ENCODE data around the gene CRAMP1.

CRAMP1 gene

DNA sequence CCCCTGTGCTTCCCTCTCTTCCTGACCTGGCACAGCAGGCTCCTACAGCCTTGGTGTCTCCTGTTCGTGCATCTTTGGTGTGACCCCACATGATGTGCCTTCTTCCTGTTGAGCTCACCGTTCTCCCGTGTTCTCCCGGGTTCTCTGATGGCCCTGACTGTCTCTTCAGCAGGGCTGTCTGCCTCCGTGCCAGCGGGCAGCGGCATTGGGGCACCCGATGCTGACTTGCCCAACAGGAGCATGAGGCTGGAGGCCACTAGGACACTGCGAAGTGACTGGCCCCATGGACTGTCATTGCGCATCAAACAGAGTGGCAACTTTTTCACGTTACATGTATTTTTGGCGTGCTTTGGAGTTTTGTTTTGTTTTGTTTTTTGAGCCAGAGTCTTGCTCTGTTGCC lies 22.4 kb downstream of the CRAMP1 start:
- DNase-seq = no peak

GRCh38 chr16:1635070-1635469 lies 22.9 kb downstream of the CRAMP1 start:
- DNase-seq = no peak

DNA sequence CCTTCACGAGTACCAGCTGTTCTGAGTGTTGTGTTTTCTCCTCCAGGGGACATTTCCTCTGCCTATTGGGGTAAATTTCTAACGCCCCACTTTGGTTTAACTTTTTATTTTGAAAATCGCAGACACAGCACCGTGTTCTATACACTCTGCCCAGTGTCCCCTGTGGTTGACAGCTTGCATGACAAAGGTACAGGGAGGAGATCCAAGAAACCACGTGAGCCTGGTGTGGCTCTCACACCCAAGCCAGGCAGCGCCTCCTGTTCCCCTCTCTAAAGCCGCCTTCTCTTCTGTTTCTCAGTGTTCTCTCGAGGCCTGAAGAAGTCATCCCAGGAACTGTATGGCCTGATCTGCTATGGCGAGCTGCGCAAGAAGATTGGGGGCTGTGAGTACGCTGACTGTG lies 25.4 kb downstream of the CRAMP1 start:
- DNase-seq = no peak

DNA sequence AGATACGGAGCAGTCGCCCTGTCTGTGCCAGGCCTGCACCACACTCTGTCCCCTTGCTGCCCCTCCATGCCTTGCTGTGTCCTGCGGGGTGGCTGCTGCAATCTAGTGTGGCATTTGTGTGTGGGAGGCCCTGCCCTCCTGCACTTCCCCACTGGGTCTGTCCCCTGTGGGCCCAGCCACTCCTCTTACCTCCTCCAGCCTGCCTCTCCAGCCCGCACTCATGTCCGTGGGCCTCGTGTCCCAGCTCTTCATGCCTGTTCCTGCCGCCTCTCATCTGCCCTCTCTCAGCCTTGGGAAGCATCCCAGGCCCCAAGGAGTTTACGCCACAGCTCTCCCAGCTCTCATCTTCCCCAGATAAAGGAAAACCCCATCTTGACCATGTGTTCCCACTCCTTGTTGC lies 26.6 kb downstream of the CRAMP1 start:
- no peak for DNase-seq

DNA sequence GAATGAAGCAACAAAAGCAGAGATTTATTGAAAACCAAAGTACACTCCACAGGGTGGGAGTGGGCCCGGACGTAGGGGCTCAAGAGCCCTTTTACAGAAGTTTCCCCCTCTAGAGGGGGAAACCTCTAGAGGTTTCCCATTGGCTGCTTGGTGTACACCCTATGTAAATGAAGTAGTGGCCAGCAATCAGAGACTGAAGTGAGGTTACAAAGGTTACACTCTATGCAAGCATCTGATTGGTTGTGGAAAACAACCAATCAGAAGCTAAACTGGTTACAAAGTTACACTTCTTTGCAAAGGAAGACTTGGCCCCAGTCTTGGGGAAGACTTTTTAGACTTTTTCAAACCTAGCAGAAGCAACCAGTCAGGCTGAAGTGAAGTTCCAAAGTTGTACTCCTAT lies 27.1 kb downstream of the CRAMP1 start:
- DNase-seq = no peak

- no peak for DNase-seq
These were observed 27.7 kb downstream of the CRAMP1 start for GRCh38 chr16:1639860-1640259.

- no peak for DNase-seq
These were observed 28.2 kb downstream of the CRAMP1 start for GRCh38 chr16:1640261-1640941.

- no peak for DNase-seq
These were observed 29.1 kb downstream of the CRAMP1 start for GRCh38 chr16:1641261-1641660.

GRCh38 chr16:1642148-1642547 lies 30.0 kb downstream of the CRAMP1 start:
- DNase-seq = no peak

DNA sequence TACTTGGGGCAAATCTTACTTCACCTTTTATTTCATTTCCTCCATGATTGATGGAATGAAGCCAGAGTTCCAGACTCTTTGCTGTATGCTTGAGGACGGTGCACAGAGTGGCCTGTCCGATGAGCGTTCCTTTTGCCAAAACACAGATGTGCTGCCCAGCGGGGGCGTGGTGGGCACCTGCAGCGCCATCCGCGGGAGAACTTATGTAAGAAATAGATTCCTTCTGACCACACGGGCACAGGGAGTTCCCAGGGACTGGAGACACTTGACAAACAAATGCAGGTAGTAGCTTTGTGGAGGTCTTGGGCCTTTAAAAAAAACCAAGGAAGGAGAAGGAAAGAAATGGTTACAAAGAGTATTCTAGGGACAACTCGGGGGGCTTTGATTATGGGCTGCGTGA lies 30.6 kb downstream of the CRAMP1 start:
- DNase-seq = no peak

DNA sequence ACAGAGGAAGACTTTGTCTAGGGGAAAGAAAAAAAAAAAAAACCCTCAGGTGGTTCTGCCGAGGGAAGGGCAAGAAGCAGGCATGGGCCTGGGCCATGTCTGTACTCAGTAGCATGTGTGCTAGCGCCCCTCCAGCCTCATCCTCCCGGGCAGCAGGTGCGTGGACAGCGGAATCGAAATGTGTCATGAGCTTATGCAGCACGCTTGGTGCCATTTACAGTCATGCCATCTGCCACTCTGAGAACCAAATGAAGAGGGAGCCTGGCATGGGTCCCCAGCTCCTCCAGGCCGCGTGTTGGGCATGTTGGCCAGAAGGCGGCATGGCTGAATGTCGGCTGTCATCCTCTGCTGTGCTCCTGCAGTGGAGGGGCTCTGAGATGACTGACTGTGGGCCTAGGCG lies 31.4 kb downstream of the CRAMP1 start:
- DNase-seq = no peak

DNA sequence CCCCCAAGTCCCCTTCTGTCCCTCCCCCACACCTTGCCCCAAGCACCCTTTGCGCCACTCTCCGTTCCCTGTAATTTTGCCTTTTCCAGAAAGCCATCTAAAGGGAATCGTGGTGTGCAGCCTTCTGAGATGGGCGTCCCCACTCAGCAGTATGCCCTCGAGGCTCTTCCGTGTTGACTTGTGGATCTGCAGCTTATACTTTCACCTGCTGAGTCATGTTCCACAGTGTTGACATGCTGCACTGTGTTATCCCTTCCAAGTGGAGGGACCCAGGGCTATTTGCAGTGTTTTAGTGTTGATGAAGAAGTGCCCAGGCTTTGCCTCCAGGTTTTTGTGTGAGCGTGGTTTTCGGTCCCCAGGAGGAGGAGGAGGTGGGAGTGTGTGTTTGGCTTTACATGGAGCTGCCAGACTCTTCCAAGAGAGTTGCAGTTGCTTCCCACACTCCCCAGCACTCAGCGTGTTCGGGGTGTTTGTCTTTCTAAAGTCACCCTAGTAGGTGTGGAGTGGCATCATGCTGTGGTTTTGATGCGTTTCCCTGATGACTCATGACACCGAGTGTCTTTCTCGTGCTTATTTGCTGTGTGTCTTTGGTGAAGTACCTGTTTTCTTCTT lies 33.9 kb downstream of the CRAMP1 start:
- no peak for DNase-seq

DNA sequence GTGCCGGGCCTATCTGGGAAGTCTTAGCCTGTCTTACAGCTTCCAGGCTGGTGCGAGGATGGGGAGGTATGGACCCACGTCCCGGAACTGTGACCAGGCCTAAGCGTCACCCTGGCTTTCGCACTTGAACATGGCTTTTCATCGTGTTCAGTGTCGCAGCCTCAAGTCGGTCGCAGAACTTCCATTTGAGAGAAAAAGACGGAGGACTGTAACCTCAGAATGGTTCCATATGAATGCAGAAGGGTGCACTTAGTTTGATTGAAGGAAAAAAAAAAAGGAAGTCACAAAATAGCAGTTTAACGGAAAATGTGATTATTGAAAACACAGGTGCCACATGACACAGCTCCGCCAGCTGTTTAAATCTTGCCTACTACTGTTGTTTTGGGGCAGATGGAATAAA lies 35.7 kb downstream of the CRAMP1 start:
- DNase-seq = no peak

- no peak for DNase-seq
These were observed 38.0 kb downstream of the CRAMP1 start for GRCh38 chr16:1650131-1650530.

GRCh38 chr16:1651094-1651973 lies 39.2 kb downstream of the CRAMP1 start:
- no peak for DNase-seq

- DNase-seq = no peak
These were observed 39.8 kb downstream of the CRAMP1 start for GRCh38 chr16:1651974-1652312.

- no peak for DNase-seq
These were observed 40.9 kb downstream of the CRAMP1 start for GRCh38 chr16:1653023-1653422.

DNA sequence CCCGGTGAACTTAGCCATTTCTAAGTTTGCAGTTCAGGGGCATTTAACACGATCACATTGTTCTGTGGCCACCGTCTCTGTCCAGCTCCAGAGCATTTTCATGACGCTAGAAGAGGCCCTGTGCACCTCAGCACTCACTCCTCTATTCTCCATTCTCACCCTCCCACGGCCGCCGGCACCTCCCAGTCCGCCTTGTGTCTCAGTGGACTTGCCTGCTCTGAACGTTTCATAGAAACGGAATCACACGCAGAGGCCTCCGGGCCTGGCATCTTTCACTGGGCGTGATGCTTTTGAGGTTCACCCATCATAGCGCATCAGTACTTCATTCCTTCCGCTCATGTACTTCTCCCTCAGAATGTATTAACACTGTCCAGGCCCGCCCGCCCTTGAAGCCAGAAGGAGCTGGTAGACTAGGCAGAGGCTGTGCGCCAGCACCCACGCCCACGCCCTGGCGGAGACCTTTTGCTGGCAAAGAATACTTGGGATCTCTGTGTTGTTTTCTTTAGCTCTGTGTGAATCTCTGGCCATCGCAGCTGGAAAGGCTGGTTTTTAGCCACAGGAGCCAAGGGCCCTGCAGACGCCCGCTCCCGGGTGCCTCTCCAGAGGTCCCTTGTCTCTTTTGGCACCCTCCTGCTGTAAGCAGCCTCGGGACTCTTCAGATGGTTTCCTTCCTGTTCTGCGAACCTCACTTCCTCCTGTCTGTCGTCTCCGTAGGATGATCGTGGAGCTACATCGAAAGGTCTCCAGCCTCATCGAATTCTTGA lies 42.5 kb downstream of the CRAMP1 start:
- DNase-seq = no peak

DNA sequence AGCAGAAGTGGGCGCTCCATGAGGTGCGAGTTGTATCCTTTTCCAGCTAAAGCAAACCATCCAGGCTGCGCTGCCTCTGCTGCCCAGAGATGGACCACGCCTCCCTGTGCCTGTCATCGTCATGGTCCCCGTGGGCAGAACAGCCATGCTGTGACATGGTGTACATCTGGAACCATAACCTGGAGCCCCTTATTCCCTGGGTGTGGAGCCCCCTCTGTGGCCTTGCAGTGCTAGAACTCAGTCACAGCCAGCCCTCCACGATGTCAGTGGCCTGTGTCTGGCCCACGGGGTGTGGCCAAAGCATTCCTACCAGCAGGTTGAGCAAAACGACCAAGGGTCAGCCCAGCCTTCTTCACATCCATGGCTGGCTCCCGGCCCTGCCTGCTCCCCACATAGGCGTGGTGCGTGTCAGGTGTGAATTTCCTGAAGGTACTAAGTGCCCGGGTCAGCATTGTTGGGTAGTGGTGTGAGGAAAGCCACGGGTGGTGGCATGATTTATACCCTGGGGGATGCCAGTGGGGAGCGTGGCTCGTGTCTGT lies 43.2 kb downstream of the CRAMP1 start:
- no peak for DNase-seq

- no peak for DNase-seq
These were observed 44.0 kb downstream of the CRAMP1 start for GRCh38 chr16:1655909-1656807.

DNA sequence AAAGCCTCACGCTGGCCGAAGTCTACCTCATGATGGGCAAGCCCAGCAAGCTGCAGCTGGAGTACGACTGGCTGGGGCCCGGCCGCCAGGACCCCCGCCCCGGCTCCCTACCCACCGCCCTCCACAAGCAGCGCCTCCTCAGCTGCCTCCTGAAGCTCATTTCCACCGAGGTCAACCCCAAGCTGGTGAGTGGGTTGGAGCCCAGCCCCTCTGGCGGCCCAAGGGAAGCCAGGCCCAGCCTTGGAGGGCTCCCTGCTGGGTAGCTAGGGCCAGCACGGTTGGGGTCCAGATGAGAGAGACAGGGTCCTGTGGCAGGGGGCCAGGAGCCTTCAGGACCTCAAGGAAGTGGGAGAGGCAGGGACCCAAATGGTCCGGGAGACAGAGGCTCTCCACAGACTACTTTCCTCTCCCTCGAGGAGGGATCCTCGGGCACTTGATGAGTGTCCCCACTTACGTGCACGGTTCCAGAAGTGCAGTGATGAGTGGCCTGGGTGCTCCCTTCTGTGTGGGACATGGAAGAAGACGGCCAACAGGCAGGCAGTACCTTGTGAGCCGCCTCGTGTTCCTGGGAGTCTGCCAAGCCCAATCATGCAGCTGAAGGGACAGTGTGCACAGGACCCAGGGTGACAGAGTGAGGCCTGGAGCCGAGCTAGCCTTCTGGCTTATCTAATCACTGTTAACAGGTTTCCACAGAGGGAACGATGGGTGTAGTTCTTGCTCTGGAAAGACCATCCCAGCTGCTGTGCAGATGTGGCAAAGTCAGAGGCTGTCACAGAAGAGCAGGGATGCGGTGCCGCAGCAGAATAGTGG lies 44.9 kb downstream of the CRAMP1 start:
- no peak for DNase-seq
